Keratinocyte (primary cell): ENCODE results near the gene GPR65. TPM values are rescaled to one million over a fixed set of nuclear protein-coding genes. Genes with fewer than 3 reads are reported as not detected.

Source experiments
- DNase-seq: peaks from one replicate; pipeline ENCODE4 v3.0.0-alpha.2; 2011; ENCODE audit warnings: low read depth, missing footprints, low spot score
- FAIRE-seq: peaks from 2 replicates; lab custom pipeline; 2011; peaks lifted over from hg19 to GRCh38; lab: Jason Lieb, UNC
- H2AFZ ChIP-seq: 2 replicates; pipeline ENCODE4 v1.6.0; 2012; ENCODE audit warnings: low read length, control low read depth, inconsistent platforms; ENCODE audit not compliant: control insufficient read depth
- H3K27ac ChIP-seq: 2 replicates; pipeline ENCODE4 v1.5.1; 2011; ENCODE audit warnings: low read length; ENCODE audit not compliant: control insufficient read depth, insufficient read depth
- H3K27me3 ChIP-seq: 3 replicates; pipeline ENCODE4 v1.6.0; 2011; ENCODE audit warnings: low read length; ENCODE audit not compliant: control insufficient read depth, insufficient read depth; ENCODE audit errors: extremely low read depth
- H3K36me3 ChIP-seq, 2 experiments: 2 replicates in 1 of 2; 3 replicates in 1 of 2; pipeline ENCODE4 v1.5.1; 2011; ENCODE audit warnings: low read length in 2 of 2, mild to moderate bottlenecking in 1 of 2; ENCODE audit not compliant: control insufficient read depth in 2 of 2, insufficient read depth in 2 of 2; ENCODE audit errors: extremely low read depth in 1 of 2
- H3K4me1 ChIP-seq: 3 replicates; pipeline ENCODE4 v1.5.1; 2011; ENCODE audit warnings: low read length; ENCODE audit not compliant: control insufficient read depth, insufficient read depth; ENCODE audit errors: extremely low read depth
- H3K4me2 ChIP-seq: 3 replicates; pipeline ENCODE4 v1.6.0; 2011; ENCODE audit warnings: low read depth, low read length; ENCODE audit not compliant: control insufficient read depth, insufficient read depth; ENCODE audit errors: extremely low read depth
- H3K4me3 ChIP-seq, 3 experiments: fragments of 200-600 bp in 1 of 3; sonication (generic) in 1 of 3; 2 replicates in 2 of 3; 3 replicates in 1 of 3; pipeline ENCODE4 v1.5.1; 2011 to 2016; ENCODE audit warnings: low read length in 3 of 3, mild to moderate bottlenecking in 3 of 3, control low read depth in 2 of 3, inconsistent platforms in 1 of 3, low read depth in 1 of 3, mixed read lengths in 1 of 3, mixed run types in 1 of 3, moderate library complexity in 1 of 3; ENCODE audit not compliant: control insufficient read depth in 2 of 3, insufficient read depth in 2 of 3; ENCODE audit errors: extremely low read depth in 1 of 3
- H3K79me2 ChIP-seq: 2 replicates; pipeline ENCODE4 v1.6.0; 2012; ENCODE audit warnings: low read length; ENCODE audit not compliant: control insufficient read depth, insufficient read depth
- H3K9ac ChIP-seq: 3 replicates; pipeline ENCODE4 v1.6.0; 2011; ENCODE audit warnings: low read length; ENCODE audit not compliant: control insufficient read depth, insufficient read depth; ENCODE audit errors: extremely low read depth
- H3K9me1 ChIP-seq: 3 replicates; pipeline ENCODE4 v1.6.0; 2011; ENCODE audit warnings: low read length; ENCODE audit not compliant: control insufficient read depth, insufficient read depth; ENCODE audit errors: extremely low read depth
- H3K9me3 ChIP-seq: 2 replicates; pipeline ENCODE4 v1.5.1; 2012; ENCODE audit warnings: low read depth, low read length; ENCODE audit not compliant: control insufficient read depth
- H4K20me1 ChIP-seq: 3 replicates; pipeline ENCODE4 v1.6.0; 2011; ENCODE audit warnings: low read length; ENCODE audit not compliant: control insufficient read depth, insufficient read depth; ENCODE audit errors: extremely low read depth
- EZH2 ChIP-seq: IDR thresholded peaks from one replicate; pipeline ENCODE4 v1.6.1; 2012; ENCODE audit warnings: inconsistent platforms, mild to moderate bottlenecking, low read length, moderate library complexity
- dilution Hi-C: fragments of 300-500 bp; cut with MboI; formaldehyde crosslinking; loops from one replicate; pipeline ENCODE4 v1.7.0; 2020; ENCODE audit warnings: low sequenced_read_pairs; ENCODE audit not compliant: extremely low pct_ligation_motif_present
- polyA minus RNA-seq, 3 experiments: library from RNA; depleted of rRNA, polyadenylated mRNA; stranded (reverse); fragments of >200 nt; gene quantifications; 1 replicate in 1 of 3; 2 replicates in 1 of 3; 3 replicates in 1 of 3; pipeline ENCODE4 v1.2.3, GENCODE V29; 2011
- polyA plus RNA-seq, 5 experiments: library from polyadenylated mRNA; depleted of rRNA in 3 of 5; stranded (reverse) in 3 of 5; stranded (forward) in 1 of 5; unstranded in 1 of 5; fragments of >200 nt; gene quantifications; 1 replicate in 1 of 5; 2 replicates in 3 of 5; 3 replicates in 1 of 5; pipeline versions ENCODE4 v1.2.1 to v1.2.3, GENCODE V29; 2011 to 2012; ENCODE audit warnings: missing spikeins in 2 of 5, low read depth in 1 of 5, low replicate concordance in 1 of 5
- TF ChIP-seq, protein P1 (sequence below), 3 experiments: IDR thresholded peaks in 1 of 3; conservative IDR thresholded peaks in 1 of 3; optimal IDR thresholded peaks in 1 of 3; 2 replicates in 2 of 3; 3 replicates in 1 of 3; pipeline versions ENCODE3 to v1.5.1; 2011; ENCODE audit warnings: low read length in 3 of 3, mild to moderate bottlenecking in 3 of 3, moderate library complexity in 2 of 3, control low read depth in 1 of 3, inconsistent platforms in 1 of 3; ENCODE audit not compliant: insufficient read depth in 2 of 3; ENCODE audit errors: extremely low read depth in 1 of 3

Gene GPR65, protein sequence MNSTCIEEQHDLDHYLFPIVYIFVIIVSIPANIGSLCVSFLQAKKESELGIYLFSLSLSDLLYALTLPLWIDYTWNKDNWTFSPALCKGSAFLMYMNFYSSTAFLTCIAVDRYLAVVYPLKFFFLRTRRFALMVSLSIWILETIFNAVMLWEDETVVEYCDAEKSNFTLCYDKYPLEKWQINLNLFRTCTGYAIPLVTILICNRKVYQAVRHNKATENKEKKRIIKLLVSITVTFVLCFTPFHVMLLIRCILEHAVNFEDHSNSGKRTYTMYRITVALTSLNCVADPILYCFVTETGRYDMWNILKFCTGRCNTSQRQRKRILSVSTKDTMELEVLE
- polyA plus RNA-seq, result not detected in 3 replicates
- not detected for polyA plus RNA-seq (2011; ENCODE audit: low read depth)
- not detected in 2 replicates for polyA plus RNA-seq (2011; cell fraction: cytosol; rRNA removed)
- polyA plus RNA-seq (2011; cell fraction: nucleus; rRNA removed), result not detected in 2 replicates
- polyA plus RNA-seq (2012; ENCODE audit: low replicate concordance), result not detected in 2 replicates
- polyA minus RNA-seq, result not detected in 3 replicates
- not detected for polyA minus RNA-seq (2011; cell fraction: cytosol; rRNA and poly(A)+ RNA removed)
- not detected in 2 replicates for polyA minus RNA-seq (2011; cell fraction: nucleus; rRNA and poly(A)+ RNA removed)

DNA sequence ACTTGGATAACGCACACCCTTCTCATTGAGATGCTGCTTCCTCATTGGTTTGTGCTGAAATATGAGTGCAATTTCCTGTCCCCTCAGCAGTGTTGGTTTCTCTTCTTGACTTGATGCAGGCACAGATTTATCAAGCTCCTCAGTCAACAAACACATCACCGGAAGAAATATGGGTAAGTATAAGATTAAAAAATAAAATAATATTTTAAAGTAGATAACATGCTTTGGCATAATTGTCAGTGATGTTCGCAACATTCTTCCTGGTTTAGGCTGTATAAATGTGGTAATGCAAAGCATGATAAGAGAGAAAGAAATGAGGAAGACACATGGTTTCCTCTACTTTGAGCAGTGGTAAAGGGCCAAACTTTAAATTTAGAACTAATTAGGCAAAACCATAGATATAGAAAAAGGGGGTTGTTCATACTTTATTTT is at the start of gene GPR65:
Gene GPR65, plus strand, starts transcription at position 86 of the 432 bp plus-strand sequence. CDS start 5,713 bp downstream, outside the sequence.
- H4K20me1 ChIP-seq, result no peaks in the 10 kb centered on the region
- no peaks in the 10 kb centered on the region for H3K27me3 ChIP-seq
- no peaks in the 10 kb centered on the region for H3K9me1 ChIP-seq
- H3K9ac ChIP-seq, result no peak within 1 kb of the TSS
- H3K4me3 ChIP-seq, result no peak within 1 kb of the TSS
- DNase-seq (no peak), FAIRE-seq (no peak)
- no peaks in the 10 kb centered on the region for H3K36me3 ChIP-seq
- no peak within 1 kb of the TSS for H2AFZ ChIP-seq
- dilution Hi-C loops, result no loop called here
- no peaks in the 10 kb centered on the region for H3K4me1 ChIP-seq
- H3K79me2 ChIP-seq, result no peaks in the 10 kb centered on the region
- H3K4me2 ChIP-seq, result no peak within 1 kb of the TSS
- H3K9me3 ChIP-seq, result no peaks in the 10 kb centered on the region
- H3K27ac ChIP-seq, result no peak within 1 kb of the TSS
- no peak for TF ChIP-seq EZH2
- TF ChIP-seq, protein P1, sequence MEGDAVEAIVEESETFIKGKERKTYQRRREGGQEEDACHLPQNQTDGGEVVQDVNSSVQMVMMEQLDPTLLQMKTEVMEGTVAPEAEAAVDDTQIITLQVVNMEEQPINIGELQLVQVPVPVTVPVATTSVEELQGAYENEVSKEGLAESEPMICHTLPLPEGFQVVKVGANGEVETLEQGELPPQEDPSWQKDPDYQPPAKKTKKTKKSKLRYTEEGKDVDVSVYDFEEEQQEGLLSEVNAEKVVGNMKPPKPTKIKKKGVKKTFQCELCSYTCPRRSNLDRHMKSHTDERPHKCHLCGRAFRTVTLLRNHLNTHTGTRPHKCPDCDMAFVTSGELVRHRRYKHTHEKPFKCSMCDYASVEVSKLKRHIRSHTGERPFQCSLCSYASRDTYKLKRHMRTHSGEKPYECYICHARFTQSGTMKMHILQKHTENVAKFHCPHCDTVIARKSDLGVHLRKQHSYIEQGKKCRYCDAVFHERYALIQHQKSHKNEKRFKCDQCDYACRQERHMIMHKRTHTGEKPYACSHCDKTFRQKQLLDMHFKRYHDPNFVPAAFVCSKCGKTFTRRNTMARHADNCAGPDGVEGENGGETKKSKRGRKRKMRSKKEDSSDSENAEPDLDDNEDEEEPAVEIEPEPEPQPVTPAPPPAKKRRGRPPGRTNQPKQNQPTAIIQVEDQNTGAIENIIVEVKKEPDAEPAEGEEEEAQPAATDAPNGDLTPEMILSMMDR (optimal IDR thresholded peaks at IDR 0.05 in 1 of 3, IDR thresholded peaks at IDR 0.05 in 1 of 3, conservative IDR thresholded peaks at IDR 0.05 in 1 of 3; ENCODE audit: extremely low read depth in 1 of 3, insufficient read depth in 2 of 3, low read length in 3 of 3), result no peak

- FAIRE-seq (no peak), DNase-seq (no peak)
- TF ChIP-seq, protein P1 (optimal IDR thresholded peaks at IDR 0.05 in 1 of 3, IDR thresholded peaks at IDR 0.05 in 1 of 3, conservative IDR thresholded peaks at IDR 0.05 in 1 of 3; ENCODE audit: extremely low read depth in 1 of 3, insufficient read depth in 2 of 3, low read length in 3 of 3), result no peak
- TF ChIP-seq EZH2, result no peak
- Histone ChIP-seq H3K79me2 (no peaks in the 10 kb centered on the region), H3K27me3 (no peaks in the 10 kb centered on the region), H3K9me3 (no peaks in the 10 kb centered on the region), H3K9me1 (no peaks in the 10 kb centered on the region), H2AFZ (no peak overlapping the region), H3K4me2 (no peak overlapping the region), H3K4me1 (no peaks in the 10 kb centered on the region), H3K4me3 (no peak overlapping the region), H4K20me1 (no peaks in the 10 kb centered on the region), H3K36me3 (no peaks in the 10 kb centered on the region), H3K9ac (no peak overlapping the region), H3K27ac (no peak overlapping the region)
- dilution Hi-C loops, result no loop called here
Observed at GRCh38 chr14:87955501-87955900, 49.4 kb upstream of the GPR65 start.
